Keratinocyte (primary cell): ENCODE results near the gene TMEM208.

Source experiments
- EZH2 ChIP-seq: IDR thresholded peaks from one replicate; pipeline ENCODE4 v1.6.1; 2012; ENCODE audit warnings: inconsistent platforms, mild to moderate bottlenecking, low read length, moderate library complexity
- TF ChIP-seq, protein P1 (sequence below), 3 experiments: IDR thresholded peaks in 1 of 3; conservative IDR thresholded peaks in 1 of 3; optimal IDR thresholded peaks in 1 of 3; 2 replicates in 2 of 3; 3 replicates in 1 of 3; pipeline versions ENCODE3 to v1.5.1; 2011; ENCODE audit warnings: low read length in 3 of 3, mild to moderate bottlenecking in 3 of 3, moderate library complexity in 2 of 3, control low read depth in 1 of 3, inconsistent platforms in 1 of 3; ENCODE audit not compliant: insufficient read depth in 2 of 3; ENCODE audit errors: extremely low read depth in 1 of 3

DNA sequence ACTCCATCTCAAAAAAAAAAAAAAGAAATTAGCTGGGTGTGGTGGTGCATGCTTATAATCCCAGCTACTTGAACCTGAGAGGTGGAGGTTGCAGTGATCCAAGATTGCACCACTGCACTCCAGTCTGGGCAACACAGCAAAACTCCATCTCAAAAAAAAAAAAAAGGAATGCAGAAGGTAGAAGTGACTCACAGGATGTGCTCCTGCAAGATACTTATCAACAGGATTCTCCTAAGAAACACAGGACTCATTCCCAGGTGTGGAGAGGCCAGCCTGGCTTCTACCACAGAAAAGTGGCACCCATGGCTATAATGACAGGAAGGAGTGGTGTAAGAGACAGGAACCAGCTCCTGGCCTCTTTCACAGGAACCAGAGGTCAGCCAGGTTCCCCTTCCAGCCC is 14.2 kb upstream of the TMEM208 start:
- TF ChIP-seq, protein P1, sequence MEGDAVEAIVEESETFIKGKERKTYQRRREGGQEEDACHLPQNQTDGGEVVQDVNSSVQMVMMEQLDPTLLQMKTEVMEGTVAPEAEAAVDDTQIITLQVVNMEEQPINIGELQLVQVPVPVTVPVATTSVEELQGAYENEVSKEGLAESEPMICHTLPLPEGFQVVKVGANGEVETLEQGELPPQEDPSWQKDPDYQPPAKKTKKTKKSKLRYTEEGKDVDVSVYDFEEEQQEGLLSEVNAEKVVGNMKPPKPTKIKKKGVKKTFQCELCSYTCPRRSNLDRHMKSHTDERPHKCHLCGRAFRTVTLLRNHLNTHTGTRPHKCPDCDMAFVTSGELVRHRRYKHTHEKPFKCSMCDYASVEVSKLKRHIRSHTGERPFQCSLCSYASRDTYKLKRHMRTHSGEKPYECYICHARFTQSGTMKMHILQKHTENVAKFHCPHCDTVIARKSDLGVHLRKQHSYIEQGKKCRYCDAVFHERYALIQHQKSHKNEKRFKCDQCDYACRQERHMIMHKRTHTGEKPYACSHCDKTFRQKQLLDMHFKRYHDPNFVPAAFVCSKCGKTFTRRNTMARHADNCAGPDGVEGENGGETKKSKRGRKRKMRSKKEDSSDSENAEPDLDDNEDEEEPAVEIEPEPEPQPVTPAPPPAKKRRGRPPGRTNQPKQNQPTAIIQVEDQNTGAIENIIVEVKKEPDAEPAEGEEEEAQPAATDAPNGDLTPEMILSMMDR (optimal IDR thresholded peaks at IDR 0.05 in 1 of 3, IDR thresholded peaks at IDR 0.05 in 1 of 3, conservative IDR thresholded peaks at IDR 0.05 in 1 of 3; ENCODE audit: extremely low read depth in 1 of 3, insufficient read depth in 2 of 3, low read length in 3 of 3) = no peak
- TF ChIP-seq EZH2 = no peak
